HAP-1 (cell line): Measurements from ENCODE around the gene MDN1.
"Not testable (repeated sequence)": the region's sequence is repeated elsewhere in the genome, so short reads cannot be mapped to it uniquely, and the experiment has no call there.

ENCODE experiments used
- DNase-seq, 2 experiments: peaks; one replicate each; pipeline ENCODE4 v3.0.0-alpha.2; 2016 to 2020; ENCODE audit warnings: low spot score in 2 of 2
- H3K27me3 ChIP-seq: fragments of 250-450 bp; sonication (Bioruptor Pico); 2 replicates; pipeline ENCODE4 v1.5.1; 2020; ENCODE audit warnings: low read depth, mild to moderate bottlenecking, moderate library complexity
- H3K36me3 ChIP-seq: fragments of 250-450 bp; sonication (Bioruptor Pico); replicated peaks from 2 replicates; pipeline ENCODE4 v1.5.1; 2020; ENCODE audit warnings: mild to moderate bottlenecking
- H3K4me1 ChIP-seq: fragments of 250-450 bp; sonication (Bioruptor Pico); 2 replicates; pipeline ENCODE4 v1.5.1; 2020; ENCODE audit warnings: mild to moderate bottlenecking
- H3K4me3 ChIP-seq: fragments of 250-450 bp; sonication (Bioruptor Pico); 2 replicates; pipeline ENCODE4 v1.5.1; 2020; ENCODE audit warnings: mild to moderate bottlenecking, moderate library complexity
- H3K9me3 ChIP-seq: fragments of 250-450 bp; sonication (Bioruptor Pico); 2 replicates; pipeline ENCODE4 v1.5.1; 2020; ENCODE audit warnings: mild to moderate bottlenecking, moderate library complexity
- in situ Hi-C: fragments of 300-500 bp; cut with MboI; formaldehyde crosslinking; loops from 3 replicates; pipeline ENCODE4 v1.14.3; 2020; ENCODE audit warnings: low sequenced_read_pairs, inconsistent platforms, mixed read lengths

Gene MDN1, protein sequence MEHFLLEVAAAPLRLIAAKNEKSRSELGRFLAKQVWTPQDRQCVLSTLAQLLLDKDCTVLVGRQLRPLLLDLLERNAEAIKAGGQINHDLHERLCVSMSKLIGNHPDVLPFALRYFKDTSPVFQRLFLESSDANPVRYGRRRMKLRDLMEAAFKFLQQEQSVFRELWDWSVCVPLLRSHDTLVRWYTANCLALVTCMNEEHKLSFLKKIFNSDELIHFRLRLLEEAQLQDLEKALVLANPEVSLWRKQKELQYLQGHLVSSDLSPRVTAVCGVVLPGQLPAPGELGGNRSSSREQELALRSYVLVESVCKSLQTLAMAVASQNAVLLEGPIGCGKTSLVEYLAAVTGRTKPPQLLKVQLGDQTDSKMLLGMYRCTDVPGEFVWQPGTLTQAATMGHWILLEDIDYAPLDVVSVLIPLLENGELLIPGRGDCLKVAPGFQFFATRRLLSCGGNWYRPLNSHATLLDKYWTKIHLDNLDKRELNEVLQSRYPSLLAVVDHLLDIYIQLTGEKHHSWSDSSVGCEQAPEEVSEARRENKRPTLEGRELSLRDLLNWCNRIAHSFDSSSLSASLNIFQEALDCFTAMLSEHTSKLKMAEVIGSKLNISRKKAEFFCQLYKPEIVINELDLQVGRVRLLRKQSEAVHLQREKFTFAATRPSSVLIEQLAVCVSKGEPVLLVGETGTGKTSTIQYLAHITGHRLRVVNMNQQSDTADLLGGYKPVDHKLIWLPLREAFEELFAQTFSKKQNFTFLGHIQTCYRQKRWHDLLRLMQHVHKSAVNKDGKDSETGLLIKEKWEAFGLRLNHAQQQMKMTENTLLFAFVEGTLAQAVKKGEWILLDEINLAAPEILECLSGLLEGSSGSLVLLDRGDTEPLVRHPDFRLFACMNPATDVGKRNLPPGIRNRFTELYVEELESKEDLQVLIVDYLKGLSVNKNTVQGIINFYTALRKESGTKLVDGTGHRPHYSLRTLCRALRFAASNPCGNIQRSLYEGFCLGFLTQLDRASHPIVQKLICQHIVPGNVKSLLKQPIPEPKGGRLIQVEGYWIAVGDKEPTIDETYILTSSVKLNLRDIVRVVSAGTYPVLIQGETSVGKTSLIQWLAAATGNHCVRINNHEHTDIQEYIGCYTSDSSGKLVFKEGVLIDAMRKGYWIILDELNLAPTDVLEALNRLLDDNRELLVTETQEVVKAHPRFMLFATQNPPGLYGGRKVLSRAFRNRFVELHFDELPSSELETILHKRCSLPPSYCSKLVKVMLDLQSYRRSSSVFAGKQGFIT (N-terminal part only)

DNA sequence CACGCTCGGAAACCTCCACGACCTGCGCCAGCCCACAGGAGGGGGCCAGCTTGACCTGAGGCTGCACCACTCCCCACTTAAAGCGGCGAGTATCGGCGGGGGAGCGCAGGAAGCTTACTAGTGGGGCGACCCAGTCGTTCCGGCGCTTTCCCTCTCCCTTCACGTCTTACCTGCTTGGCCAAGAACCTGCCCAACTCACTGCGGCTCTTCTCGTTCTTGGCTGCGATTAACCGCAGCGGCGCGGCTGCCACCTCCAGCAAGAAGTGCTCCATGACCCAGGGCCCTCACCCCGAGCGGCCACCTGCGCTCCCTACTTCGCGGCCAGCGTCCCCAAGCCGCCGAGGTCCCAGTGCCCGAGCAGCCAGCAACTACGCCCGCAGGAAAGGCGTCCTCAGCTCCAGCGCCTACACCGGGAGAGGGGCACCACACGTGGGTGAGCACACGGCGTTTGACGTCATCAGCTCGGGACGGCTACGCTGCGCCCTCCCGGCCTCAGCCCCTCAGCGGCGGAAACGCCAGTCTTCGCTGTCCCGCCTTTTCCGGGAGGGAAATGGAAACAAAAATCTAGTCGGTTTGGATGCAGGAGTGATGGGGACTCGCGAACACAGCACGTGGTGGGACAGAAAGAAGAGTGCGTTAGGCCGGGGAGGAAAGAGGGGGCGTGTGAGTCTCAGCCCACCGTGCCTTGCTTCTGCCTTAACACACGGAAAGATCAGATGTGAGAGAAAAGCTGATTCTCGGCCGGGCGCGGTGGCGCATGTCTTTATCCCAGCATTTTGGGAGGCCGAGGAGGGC is at the start of gene MDN1:
Gene MDN1 (minus strand): TSS at position 459 of the 795 bp plus-strand sequence. CDS start 187 bp downstream, at position 272.
- Histone ChIP-seq H3K36me3 (no peaks in the 10 kb centered on the region), H3K27me3 (no peaks in the 10 kb centered on the region), H3K4me1 (peaks cover 6% of the 10 kb centered on the region), H3K9me3 (no peaks in the 10 kb centered on the region), H3K4me3 (peak within 1 kb of the TSS; percentile 85)
- DNase-seq: peak; percentile 93
- in situ Hi-C loops: no loop called here

DNA sequence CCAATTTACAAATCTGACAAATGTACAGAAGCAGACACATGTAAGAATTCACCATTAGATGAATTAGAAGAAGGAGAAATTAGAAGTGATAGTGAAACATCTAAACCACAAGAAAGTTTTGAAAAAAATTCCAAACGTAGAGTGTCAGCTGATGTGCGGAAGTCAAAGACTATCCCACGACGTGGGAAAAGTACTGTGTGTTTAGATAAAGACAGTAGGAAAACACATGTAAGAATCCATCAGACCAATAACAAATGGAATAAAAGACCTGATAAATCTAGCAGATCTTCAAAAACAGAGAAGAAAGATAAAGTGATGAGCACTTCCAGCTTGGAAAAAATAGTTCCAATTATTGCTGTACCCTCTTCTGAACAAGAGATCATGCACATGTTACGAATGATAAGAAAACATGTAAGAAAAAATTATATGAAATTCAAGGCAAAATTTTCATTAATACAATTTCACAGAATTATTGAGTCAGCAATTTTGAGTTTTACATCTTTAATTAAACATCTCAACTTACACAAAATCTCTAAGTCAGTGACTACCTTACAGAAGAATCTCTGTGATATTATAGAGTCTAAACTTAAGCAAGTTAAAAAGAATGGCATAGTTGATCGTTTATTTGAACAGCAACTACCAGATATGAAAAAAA is 46.6 kb upstream of the MDN1 start:
- H3K4me1 ChIP-seq: no peaks in the 10 kb centered on the region
- no peak for DNase-seq
- H3K9me3 ChIP-seq: no peaks in the 10 kb centered on the region; the same call in 1 of the 2 replicates
- H3K27me3 ChIP-seq: no peaks in the 10 kb centered on the region
- in situ Hi-C loops: no loop called here
- no peak overlapping the region for H3K4me3 ChIP-seq
- H3K36me3 ChIP-seq: peaks cover 70% of the 10 kb centered on the region

DNA sequence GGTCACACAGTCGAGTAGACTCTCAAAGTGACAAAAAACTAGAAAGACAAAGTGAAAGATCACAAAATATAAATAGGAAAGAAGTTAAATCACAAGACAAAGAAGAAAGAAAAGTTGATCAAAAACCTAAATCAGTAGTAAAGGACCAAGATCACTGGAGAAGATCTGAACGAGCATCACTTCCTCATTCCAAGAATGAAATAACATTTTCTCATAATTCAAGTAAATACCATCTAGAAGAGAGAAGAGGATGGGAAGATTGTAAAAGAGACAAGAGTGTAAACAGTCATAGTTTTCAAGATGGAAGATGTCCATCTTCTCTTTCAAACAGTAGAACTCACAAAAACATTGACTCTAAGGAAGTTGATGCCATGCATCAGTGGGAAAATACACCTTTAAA is 43.1 kb upstream of the MDN1 start:
- no peak for DNase-seq
- peaks cover 65% of the 10 kb centered on the region for H3K36me3 ChIP-seq
- in situ Hi-C loops: no loop called here
- no peak overlapping the region for H3K4me3 ChIP-seq
- H3K27me3 ChIP-seq: no peaks in the 10 kb centered on the region
- no peaks in the 10 kb centered on the region for H3K4me1 ChIP-seq
- no peaks in the 10 kb centered on the region; the same call in 1 of the 2 replicates for H3K9me3 ChIP-seq

DNA sequence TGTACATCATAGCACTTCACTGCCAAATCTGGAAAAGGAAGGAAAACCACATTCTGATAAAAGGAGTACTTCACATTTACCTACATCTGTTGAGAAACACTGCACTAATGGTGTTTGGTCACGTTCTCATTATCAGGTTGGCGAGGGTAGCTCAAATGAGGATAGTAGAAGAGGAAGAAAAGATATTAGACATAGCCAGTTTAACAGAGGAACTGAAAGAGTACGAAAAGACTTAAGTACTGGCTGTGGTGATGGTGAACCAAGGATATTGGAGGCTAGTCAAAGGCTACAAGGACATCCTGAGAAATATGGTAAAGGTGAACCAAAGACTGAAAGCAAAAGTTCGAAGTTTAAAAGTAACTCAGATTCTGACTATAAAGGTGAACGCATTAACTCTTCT is 42.7 kb upstream of the MDN1 start:
- Histone ChIP-seq H3K36me3 (peaks cover 65% of the 10 kb centered on the region), H3K9me3 (no peaks in the 10 kb centered on the region; the same call in 1 of the 2 replicates), H3K27me3 (no peaks in the 10 kb centered on the region), H3K4me1 (no peaks in the 10 kb centered on the region), H3K4me3 (no peak overlapping the region)
- DNase-seq: no peak
- in situ Hi-C loops: no loop called here

DNA sequence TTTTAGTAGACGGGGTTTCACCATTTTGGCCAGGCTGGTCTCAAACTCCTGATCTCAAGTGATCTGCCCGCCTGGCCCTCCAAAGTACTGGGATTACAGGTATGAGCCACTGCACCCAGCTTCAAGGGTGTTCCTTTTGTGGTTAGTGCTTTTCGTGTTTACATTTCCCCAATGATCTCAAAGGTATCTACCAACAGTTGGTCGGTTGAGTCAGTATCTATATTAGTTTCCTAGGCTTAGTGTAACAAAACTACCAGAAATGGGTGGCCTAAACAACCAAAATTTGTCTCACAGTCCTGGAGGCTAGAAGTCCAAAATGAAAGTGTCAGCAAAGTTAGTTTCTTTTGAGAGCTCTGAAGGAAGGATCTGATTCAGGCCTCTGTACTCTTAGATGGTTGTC is 40.1 kb upstream of the MDN1 start:
- Histone ChIP-seq H3K4me3 (no peak overlapping the region), H3K9me3 (no peaks in the 10 kb centered on the region), H3K36me3 (peaks cover 72% of the 10 kb centered on the region), H3K4me1 (no peaks in the 10 kb centered on the region), H3K27me3 (no peaks in the 10 kb centered on the region)
- DNase-seq: no peak
- in situ Hi-C loops: no loop called here

DNA sequence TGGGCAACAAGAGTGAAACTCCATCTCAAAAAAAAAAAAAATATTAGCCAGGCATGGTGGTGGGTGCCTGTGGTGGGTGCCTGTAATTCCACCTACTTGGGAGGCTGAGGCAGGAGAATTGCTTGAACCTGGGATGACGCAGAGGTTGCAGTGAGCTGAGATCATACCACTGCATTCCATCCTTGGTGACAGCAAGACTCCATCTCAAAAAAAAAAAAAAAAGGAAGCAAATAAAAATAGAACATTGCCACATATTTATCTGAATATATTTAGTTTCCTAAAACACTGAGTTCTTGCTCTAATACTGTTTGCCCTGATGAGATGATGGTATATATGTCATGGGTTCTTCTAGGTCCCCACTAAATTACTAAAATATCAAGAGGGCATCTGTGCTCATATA is 38.4 kb upstream of the MDN1 start:
- H3K4me1 ChIP-seq: no peaks in the 10 kb centered on the region
- no peak for DNase-seq
- no peak overlapping the region for H3K4me3 ChIP-seq
- no peaks in the 10 kb centered on the region for H3K27me3 ChIP-seq
- H3K9me3 ChIP-seq: no peaks in the 10 kb centered on the region
- in situ Hi-C loops: no loop called here
- H3K36me3 ChIP-seq: peaks cover 72% of the 10 kb centered on the region

DNA sequence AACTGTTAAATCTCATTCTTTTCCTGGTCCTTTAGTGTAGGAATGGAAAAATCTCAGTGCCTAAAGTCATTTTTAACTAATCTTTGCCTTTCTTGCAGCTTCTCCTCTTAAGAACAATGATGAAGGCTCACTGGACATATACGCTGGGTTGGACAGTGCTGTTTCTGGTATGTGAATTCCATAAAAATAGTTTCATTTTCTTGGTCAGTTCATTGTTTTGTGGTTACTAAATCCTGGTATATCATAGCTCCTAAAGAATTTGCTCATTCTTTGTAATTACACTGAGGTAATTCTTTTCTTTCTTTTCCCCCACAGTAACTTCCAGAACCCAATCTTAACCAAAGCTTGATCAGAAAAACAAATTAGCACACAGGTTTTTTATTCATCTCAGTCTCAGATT is 33.5 kb upstream of the MDN1 start:
- peak in 1 of 2 experiments; percentile 23 for DNase-seq
- H3K4me3 ChIP-seq: no peak overlapping the region

DNA sequence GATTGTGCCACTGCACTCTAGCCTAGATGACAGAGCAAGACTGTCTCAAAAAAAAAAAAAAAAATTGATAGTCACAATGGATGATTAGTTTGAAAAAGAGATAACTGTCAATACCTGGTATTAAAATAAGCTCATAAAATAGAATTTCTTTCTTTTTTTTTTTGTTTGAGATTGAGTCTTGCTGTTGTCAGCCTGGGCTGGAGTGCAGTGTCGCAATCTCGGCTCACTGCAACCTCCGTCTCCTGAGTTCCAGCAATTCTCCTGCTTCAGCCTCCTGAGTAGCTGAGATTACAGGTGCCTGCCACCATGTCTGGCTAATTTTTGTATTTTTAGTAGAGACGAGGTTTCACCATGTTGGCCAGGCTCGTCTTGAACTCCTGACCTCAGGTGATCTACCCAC is 27.9 kb upstream of the MDN1 start:
- peaks cover 21% of the 10 kb centered on the region for H3K36me3 ChIP-seq
- H3K9me3 ChIP-seq, DNase-seq, H3K4me3 ChIP-seq, H3K27me3 ChIP-seq, in situ Hi-C loops, H3K4me1 ChIP-seq: not testable (repeated sequence)

More for the DNA sequence above, 33.5 kb upstream of the MDN1 start:
- Histone ChIP-seq H3K9me3 (no peaks in the 10 kb centered on the region), H3K36me3 (peaks cover 52% of the 10 kb centered on the region), H3K27me3 (no peaks in the 10 kb centered on the region), H3K4me1 (no peaks in the 10 kb centered on the region)
- in situ Hi-C loops: no loop called here

DNA sequence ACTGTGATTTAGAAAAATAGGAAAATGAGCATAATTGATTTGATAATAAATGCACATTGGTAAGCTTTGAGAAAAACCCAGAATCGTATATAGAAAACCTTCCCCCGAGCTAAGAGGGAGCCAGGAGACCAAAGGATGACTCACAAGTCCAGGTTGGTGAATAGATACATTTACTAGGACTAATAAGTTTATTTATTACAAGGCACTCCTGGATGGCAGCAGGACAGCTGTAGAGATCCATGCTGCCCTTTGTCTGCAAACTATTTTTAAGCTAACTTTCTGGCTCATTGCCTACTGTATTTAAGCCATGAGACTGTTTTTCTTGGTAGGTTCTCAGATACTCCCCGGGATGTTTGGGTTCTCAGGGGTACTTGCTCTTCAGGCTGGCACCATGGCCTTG is 23.5 kb upstream of the MDN1 start:
- Histone ChIP-seq H3K27me3 (no peaks in the 10 kb centered on the region), H3K4me1 (no peaks in the 10 kb centered on the region), H3K36me3 (peaks cover 16% of the 10 kb centered on the region), H3K4me3 (no peak overlapping the region), H3K9me3 (no peaks in the 10 kb centered on the region)
- DNase-seq: no peak
- in situ Hi-C loops: no loop called here

DNA sequence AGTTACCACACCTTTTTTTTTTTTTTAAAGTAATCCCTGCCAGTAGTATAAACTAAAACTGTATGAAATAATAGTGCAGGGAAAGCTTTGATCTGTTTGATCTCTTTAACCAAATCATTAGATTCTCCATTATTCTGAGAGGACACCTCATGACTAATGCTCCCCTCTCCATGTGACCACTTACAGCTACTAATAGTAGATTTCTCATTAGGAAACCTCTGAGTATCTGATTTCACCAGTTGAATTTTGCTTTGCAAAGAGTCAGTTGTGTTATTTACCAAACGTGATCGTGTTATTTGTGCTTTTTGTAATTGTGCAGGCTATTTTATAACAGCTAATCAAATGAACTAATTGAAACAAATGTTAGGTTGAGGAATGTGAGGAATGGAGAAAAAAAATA is 22.6 kb upstream of the MDN1 start:
- no peak for DNase-seq

DNA sequence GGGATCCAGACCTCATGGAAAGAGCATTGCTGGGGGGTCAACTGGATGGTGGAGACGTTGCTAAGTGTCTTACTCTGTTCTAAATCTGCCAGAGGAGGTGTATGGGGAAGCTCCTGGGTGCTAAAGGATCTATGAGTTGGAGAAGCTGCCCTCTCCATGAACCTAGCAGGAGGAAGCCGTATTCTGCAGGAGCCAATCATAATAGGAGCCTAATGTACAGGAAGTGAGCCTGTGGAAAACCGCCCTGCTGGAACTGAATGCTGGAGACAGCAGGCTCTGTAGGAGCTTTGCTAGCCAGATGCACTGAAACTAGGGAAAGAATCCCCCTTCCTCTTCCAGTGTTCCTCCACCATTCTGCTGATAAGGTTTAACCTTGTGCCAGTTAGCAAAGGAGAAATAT is 20.9 kb upstream of the MDN1 start:
- Histone ChIP-seq H3K4me3 (no peak overlapping the region), H3K27me3 (no peaks in the 10 kb centered on the region), H3K4me1 (no peaks in the 10 kb centered on the region), H3K9me3 (no peaks in the 10 kb centered on the region), H3K36me3 (peaks cover 21% of the 10 kb centered on the region)
- DNase-seq: no peak
- in situ Hi-C loops: no loop called here

More for the DNA sequence above, 22.6 kb upstream of the MDN1 start:
- Histone ChIP-seq H3K9me3 (no peaks in the 10 kb centered on the region), H3K36me3 (peaks cover 11% of the 10 kb centered on the region), H3K4me3 (no peak overlapping the region), H3K27me3 (no peaks in the 10 kb centered on the region), H3K4me1 (no peaks in the 10 kb centered on the region)
- in situ Hi-C loops: no loop called here

DNA sequence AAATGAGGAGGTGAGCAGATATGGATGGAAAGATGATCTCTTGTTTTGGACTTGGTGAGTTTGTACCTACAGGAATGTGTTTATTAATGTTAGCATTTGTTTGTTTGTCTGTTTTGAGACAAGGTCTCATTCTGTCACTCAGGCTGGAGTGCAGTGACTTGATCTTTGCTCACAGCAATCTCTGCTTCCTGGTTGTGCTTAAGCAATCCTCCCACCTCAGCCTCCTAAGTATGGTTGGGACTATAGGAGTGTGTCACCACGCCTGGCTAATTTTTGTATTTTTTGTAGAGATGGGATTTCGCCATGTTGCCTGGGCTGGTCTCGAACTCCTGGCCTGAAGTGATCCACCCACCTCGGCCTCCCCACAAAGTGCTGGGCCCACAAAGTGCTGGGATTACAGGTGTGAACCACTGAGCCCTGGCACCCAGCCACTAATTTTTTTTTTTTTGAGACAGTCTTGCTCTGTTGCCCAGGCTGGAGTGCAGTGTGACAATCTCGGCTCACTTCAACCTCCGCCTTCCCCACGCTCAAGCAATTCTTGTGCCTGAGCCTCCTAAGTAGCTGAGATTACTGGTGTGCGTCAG is 17.1 kb upstream of the MDN1 start:
- no peak overlapping the region for H3K4me3 ChIP-seq
- in situ Hi-C loops: no loop called here
- no peaks in the 10 kb centered on the region for H3K9me3 ChIP-seq
- no peak for DNase-seq
- no peaks in the 10 kb centered on the region for H3K27me3 ChIP-seq
- no peaks in the 10 kb centered on the region for H3K4me1 ChIP-seq
- peaks cover 39% of the 10 kb centered on the region for H3K36me3 ChIP-seq
